NCI-H748 (cell line): ENCODE data around the gene COL4A5.
A peak's percentile ranks its signal among the peaks of the same experiment; 100 is the strongest.

ENCODE experiments used
- DNase-seq: peaks from one replicate; lab custom pipeline; 2025; ENCODE audit not compliant: unreplicated experiment; lab: John Stamatoyannopoulos, UW

COL4A5 gene

GRCh38 chrX:108439426-108439942, at the start of gene COL4A5:
Gene COL4A5, plus strand, starts transcription at chrX:108439838. Its CDS starts 288 bp downstream, at chrX:108440126.
- peak; percentile 91 for DNase-seq

GRCh38 chrX:108390976-108391717, 48.5 kb upstream of the COL4A5 start:
- peak; percentile 11 for DNase-seq

GRCh38 chrX:108396188-108396891, 43.3 kb upstream of the COL4A5 start:
- DNase-seq, result no peak

- DNase-seq, result no peak
Observed at GRCh38 chrX:108396986-108397385, 42.7 kb upstream of the COL4A5 start.

GRCh38 chrX:108397627-108398391, 41.8 kb upstream of the COL4A5 start:
- DNase-seq, result no peak

- peak; percentile 1 for DNase-seq
Observed at GRCh38 chrX:108399418-108400165, 40.0 kb upstream of the COL4A5 start.

GRCh38 chrX:108412783-108413182, 26.9 kb upstream of the COL4A5 start:
- no peak for DNase-seq

- no peak for DNase-seq
Observed at GRCh38 chrX:108415146-108415545, 24.5 kb upstream of the COL4A5 start.

GRCh38 chrX:108415891-108416290, 23.7 kb upstream of the COL4A5 start:
- DNase-seq, result peak; percentile 8

GRCh38 chrX:108417257-108417656, 22.4 kb upstream of the COL4A5 start:
- DNase-seq, result no peak

- no peak for DNase-seq
Observed at GRCh38 chrX:108419401-108419800, 20.2 kb upstream of the COL4A5 start.

GRCh38 chrX:108420481-108420880, 19.2 kb upstream of the COL4A5 start:
- DNase-seq, result peak; percentile 91

GRCh38 chrX:108426262-108426661, 13.4 kb upstream of the COL4A5 start:
- peak; percentile 57 for DNase-seq

- DNase-seq, result no peak
Observed at GRCh38 chrX:108435261-108435660, 4.4 kb upstream of the COL4A5 start.

GRCh38 chrX:108437349-108438109, 2.1 kb upstream of the COL4A5 start:
- no peak for DNase-seq

GRCh38 chrX:108438110-108438623, 1.5 kb upstream of the COL4A5 start, which contains the start of gene COL4A6:
Gene COL4A6, minus strand, starts transcription at chrX:108438422. Its CDS starts 226 bp downstream, at chrX:108438196.
- no peak for DNase-seq

GRCh38 chrX:108439961-108440696, 491 bp downstream of the COL4A5 start:
- DNase-seq, result peak; percentile 40

- peak; percentile 6 for DNase-seq
Observed at GRCh38 chrX:108442901-108443464, 3.3 kb downstream of the COL4A5 start.

GRCh38 chrX:108447303-108447702, 7.7 kb downstream of the COL4A5 start:
- no peak for DNase-seq
